GM12865 (cell line): ENCODE results near the gene POU4F2.

Experiments used
- DNase-seq: peaks from one replicate; pipeline ENCODE4 v3.0.0; 2010; ENCODE audit warnings: low read depth
- H3K4me3 ChIP-seq: 2 replicates; pipeline ENCODE4 v1.5.1; 2011; ENCODE audit warnings: mild to moderate bottlenecking, low read depth, low read length, control low read depth
- CTCF ChIP-seq: IDR thresholded peaks from 2 replicates; pipeline ENCODE4 v1.5.1; 2011; ENCODE audit warnings: low read length, control low read depth, low read depth, inconsistent platforms; ENCODE audit not compliant: insufficient read depth; ENCODE audit errors: missing control alignments

POU4F2 gene

GRCh38 chr4:146637621-146638332 is 916 bp upstream of the POU4F2 start:
- no peak overlapping the region for H3K4me3 ChIP-seq
- no peak for DNase-seq
- no peak for TF ChIP-seq CTCF

- H3K4me3 ChIP-seq = no peak overlapping the region
- DNase-seq = no peak
- no peak for TF ChIP-seq CTCF
These were observed 334 bp upstream of the POU4F2 start for GRCh38 chr4:146638333-146638785.

- H3K4me3 ChIP-seq = no peak overlapping the region
- DNase-seq = no peak
- no peak for TF ChIP-seq CTCF
These were observed 826 bp downstream of the POU4F2 start for GRCh38 chr4:146639506-146639932.

- TF ChIP-seq CTCF = no peak
- no peak overlapping the region for H3K4me3 ChIP-seq
- DNase-seq = no peak
These were observed 1.4 kb downstream of the POU4F2 start for GRCh38 chr4:146640021-146640464.

- no peak for DNase-seq
- no peak overlapping the region for H3K4me3 ChIP-seq
- no peak for TF ChIP-seq CTCF
These were observed 1.9 kb downstream of the POU4F2 start for GRCh38 chr4:146640465-146641061.

- no peak for TF ChIP-seq CTCF
- no peak for DNase-seq
- H3K4me3 ChIP-seq = no peak overlapping the region
These were observed 3.1 kb downstream of the POU4F2 start for GRCh38 chr4:146641762-146642161.
